LNCAP (cell line): ENCODE data around the gene CDC42.

Experiments used
- CTCF ChIP-seq: fragments of 450-650 bp; IDR thresholded peaks from 2 replicates; pipeline ENCODE4 v1.5.1; 2017; ENCODE audit warnings: mild to moderate bottlenecking

Gene CDC42

GRCh38 chr1:22129501-22130117 lies 77.1 kb downstream of the CDC42 start:
- no peak for TF ChIP-seq CTCF

- no peak for TF ChIP-seq CTCF
Observed at GRCh38 chr1:22131062-22131461, 78.6 kb downstream of the CDC42 start.

GRCh38 chr1:22131875-22132486 lies 79.5 kb downstream of the CDC42 start:
- peak; percentile 76 for TF ChIP-seq CTCF

GRCh38 chr1:22132517-22133235 lies 80.2 kb downstream of the CDC42 start:
- TF ChIP-seq CTCF: no peak

GRCh38 chr1:22133247-22133930 lies 80.9 kb downstream of the CDC42 start:
- no peak for TF ChIP-seq CTCF

- TF ChIP-seq CTCF: no peak
Observed at GRCh38 chr1:22133931-22134324, 81.4 kb downstream of the CDC42 start.

GRCh38 chr1:22137004-22137720 lies 84.7 kb downstream of the CDC42 start:
- no peak for TF ChIP-seq CTCF
